Mucosa of gallbladder (tissue), 1 donor: ENCODE data around the gene CLEC4D. TPM values are rescaled to one million over a fixed set of nuclear protein-coding genes. Genes with fewer than 3 reads are reported as not detected.

ENCODE experiments used
- total RNA-seq: library from RNA; stranded (reverse); gene quantifications from one replicate; pipeline ENCODE4 v1.2.1, GENCODE V29; 2021
- donor health status: DM: no; HTN: no; CAD: no.

The CLEC4D gene
- total RNA-seq, 1 donor from 2014 or later = not detected

Other genes starting within 250 kb of the CLEC4D start
- not detected for gene CLEC6A, start 57.5 kb upstream of the CLEC4D start, total RNA-seq
- 7.8 TPM for gene CLEC4E, start 27.4 kb downstream of the CLEC4D start, total RNA-seq
- gene AICDA, start 99.4 kb downstream of the CLEC4D start, total RNA-seq = 2.2 TPM
- gene MFAP5, start 149.3 kb downstream of the CLEC4D start, total RNA-seq = 6.8 TPM
- 34.0 TPM for gene RIMKLB, start 184.5 kb downstream of the CLEC4D start, total RNA-seq